Measurements from ENCODE around the gene C1orf232. TPM values are rescaled to one million over a fixed set of nuclear protein-coding genes. Genes with fewer than 3 reads are reported as not detected.
A peak's percentile ranks its signal among the peaks of the same experiment; 100 is the strongest.

Gene C1orf232
- total and polyA plus RNA-seq, 2 of the 8 experiments (the other 6 are each of a cell fraction or from before 2014, with no cell fraction given): not detected

DNA sequence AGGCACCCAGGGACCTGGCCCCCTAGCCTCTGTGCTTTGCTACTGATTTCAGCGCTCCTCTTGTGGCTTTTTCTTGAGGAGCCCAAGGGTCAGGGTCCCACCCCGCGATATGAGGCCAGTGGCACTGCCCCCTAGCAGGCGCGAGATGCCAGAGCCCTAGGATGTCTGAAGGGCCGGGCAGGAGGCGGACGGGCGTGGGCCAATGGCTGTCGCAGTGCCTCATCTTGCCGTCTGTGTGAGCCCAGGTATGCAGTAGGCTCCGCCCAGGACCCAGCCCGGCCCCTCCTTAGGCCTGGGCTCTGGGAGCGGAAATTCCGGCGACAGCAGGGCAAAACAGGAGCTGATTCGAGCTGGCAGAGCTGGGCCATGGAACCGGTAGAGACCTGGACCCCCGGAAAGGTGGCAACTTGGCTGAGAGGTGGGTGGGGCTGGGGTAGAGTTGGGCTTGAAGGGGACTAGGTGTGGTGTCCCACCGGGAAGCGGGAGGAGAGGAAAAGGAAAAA, 8.5 kb upstream of the C1orf232 start, which contains the start of gene CNKSR1:
TSS of gene CNKSR1 (plus strand) at position 310 of the 503 bp plus-strand sequence. CDS start at position 367, 57 bp downstream.
- Histone ChIP-seq H2BK120ac (replicated peaks; ENCODE audit: low read depth, low read length) (no peak within 1 kb of the TSS), H2BK5ac (ENCODE audit: low read depth, low read length) (no peak within 1 kb of the TSS), H3K23me2 (ENCODE audit: low read depth, low read length) (peaks cover 2% of the 10 kb centered on the region; the same call in 1 of the 2 replicates), H3K4me2 (ENCODE audit: insufficient read depth in 1 of 2, low read depth in 2 of 2, low read length in 2 of 2) (peak within 1 kb of the TSS; percentile 26 to 76; a peak in 3 of 4 replicates), H3K36me3 (ENCODE audit: control insufficient read depth in 2 of 4, insufficient read depth in 4 of 4, low read length in 3 of 4) (peaks cover 0 to 3% (median 0%) of the 10 kb centered on the region in 4 experiments; a peak in 1 of 8 replicates), H3K79me2 (ENCODE audit: control insufficient read depth in 1 of 2, insufficient read depth in 2 of 2, low read length in 2 of 2) (no peaks in the 10 kb centered on the region), H2AFZ (ENCODE audit: low read length) (no peak within 1 kb of the TSS), H3K27ac (ENCODE audit: low read depth, low read length) (peak within 1 kb of the TSS; percentile 75), H3K18ac (ENCODE audit: extremely low read depth, low read length) (no peak within 1 kb of the TSS), H3K56ac (replicated peaks; ENCODE audit: insufficient read length, low read depth, low read length) (no peak within 1 kb of the TSS), H3K9me3 (ENCODE audit: insufficient read depth in 2 of 2, low read depth in 1 of 2, low read length in 1 of 2) (no peaks in the 10 kb centered on the region), H3K27me3 (replicated peaks in 1 of 4; ENCODE audit: control insufficient read depth in 3 of 4, extremely low read depth in 1 of 4, insufficient read depth in 3 of 4, low read length in 3 of 4) (no peaks in the 10 kb centered on the region), H2AK5ac (ENCODE audit: low read depth, low read length) (no peak within 1 kb of the TSS), H4K8ac (ENCODE audit: extremely low read depth, insufficient read depth, low read length) (peak within 1 kb of the TSS; percentile 78; the same call in 1 of the 2 replicates), H4K5ac (ENCODE audit: insufficient read length, low read depth, low read length) (peak within 1 kb of the TSS; percentile 27), H3K4me3 (ENCODE audit: extremely low read depth in 1 of 4, insufficient read depth in 2 of 4, low read depth in 3 of 4, low read length in 4 of 4) (peak within 1 kb of the TSS; percentile 25 to 54 (median 32); a peak in 5 of 8 replicates), H4K20me1 (replicated peaks in 1 of 2; ENCODE audit: control insufficient read depth in 1 of 2, insufficient read depth in 2 of 2, low read length in 2 of 2) (peaks cover 0 to 2% of the 10 kb centered on the region in 2 experiments), H2BK20ac (ENCODE audit: low read length) (no peak within 1 kb of the TSS), H3K23ac (ENCODE audit: insufficient read length) (no peak within 1 kb of the TSS), H3K14ac (ENCODE audit: insufficient read length) (no peak within 1 kb of the TSS), H3K4me1 (replicated peaks in 1 of 4; ENCODE audit: control insufficient read depth in 3 of 4, insufficient read depth in 4 of 4, low read length in 3 of 4) (peaks cover 0 to 2% (median 0%) of the 10 kb centered on the region in 4 experiments; a peak in 4 of 7 replicates), H4K91ac (replicated peaks; ENCODE audit: insufficient read length, low read length) (no peak within 1 kb of the TSS), H3K9ac (replicated peaks in 1 of 4; ENCODE audit: extremely low read depth in 1 of 4, low read depth in 3 of 4, low read length in 3 of 4) (peak within 1 kb of the TSS in 3 of 4 experiments; percentile 34 to 66 (median 40); a peak in 3 of 7 replicates), H3K79me1 (ENCODE audit: low read depth, low read length) (no peaks in the 10 kb centered on the region; the same call in 1 of the 2 replicates), H2BK15ac (ENCODE audit: low read length) (no peak within 1 kb of the TSS; the same call in 1 of the 2 replicates), H2BK12ac (ENCODE audit: low read depth, low read length) (no peak within 1 kb of the TSS), H3K4ac (replicated peaks; ENCODE audit: insufficient read length, low read depth, low read length) (peak within 1 kb of the TSS; percentile 66)
- CTCF ChIA-PET (ENCODE audit: partially characterized antibody): interaction anchor here (0.5 to 16.2 kb wide), 16 partner anchors 9 to 293 kb away, joined by 3 to 159 read pairs (median 4); partner anchors contain the start of genes CATSPER4, CEP85 and SH3BGRL3
- FAIRE-seq: no peak
- peak; percentile 89 to 90 for DNase-seq (ENCODE audit: low read depth in 1 of 2, low spot score in 2 of 2)
- POLR2A ChIA-PET (ENCODE audit: partially characterized antibody): interaction anchor here (0.6 to 3.9 kb wide), 4 partner anchors 8 to 102 kb away, joined by 3 to 22 read pairs (median 3); partner anchors contain the start of genes C1orf232, CATSPER4 and SH3BGRL3
- 13% methylated on average over 19 of the region's 21 CpGs; no CpG with 5 or more reads in 1 of the 2 experiments for WGBS, 2 experiments (ENCODE audit: extremely low coverage in 1 of 2, insufficient coverage in 1 of 2, insufficient read length in 1 of 2, insufficient replicate concordance in 2 of 2, low coverage in 1 of 2, low lambda C conversion rate in 2 of 2, missing lambda C conversion rate in 1 of 2)
- peak; percentile 48 for TF ChIP-seq TAF7 (optimal IDR thresholded peaks at IDR 0.05; ENCODE audit: borderline replicate concordance, low read depth, low read length)
- TF ChIP-seq KDM1A (IDR thresholded peaks at IDR 0.05; ENCODE audit: borderline replicate concordance, low read length): peak; percentile 10; the same call in 1 of the 2 replicates
- TF ChIP-seq TEAD4 (IDR thresholded peaks at IDR 0.05; ENCODE audit: low read depth, low read length): peak; percentile 92
- TF ChIP-seq SP2 (IDR thresholded peaks at IDR 0.05; ENCODE audit: low read length): no peak
- no peak for TF ChIP-seq EP300 (IDR thresholded peaks at IDR 0.05; ENCODE audit: borderline replicate concordance in 1 of 2, low read depth in 2 of 2, low read length in 2 of 2)
- TF ChIP-seq, protein P1, sequence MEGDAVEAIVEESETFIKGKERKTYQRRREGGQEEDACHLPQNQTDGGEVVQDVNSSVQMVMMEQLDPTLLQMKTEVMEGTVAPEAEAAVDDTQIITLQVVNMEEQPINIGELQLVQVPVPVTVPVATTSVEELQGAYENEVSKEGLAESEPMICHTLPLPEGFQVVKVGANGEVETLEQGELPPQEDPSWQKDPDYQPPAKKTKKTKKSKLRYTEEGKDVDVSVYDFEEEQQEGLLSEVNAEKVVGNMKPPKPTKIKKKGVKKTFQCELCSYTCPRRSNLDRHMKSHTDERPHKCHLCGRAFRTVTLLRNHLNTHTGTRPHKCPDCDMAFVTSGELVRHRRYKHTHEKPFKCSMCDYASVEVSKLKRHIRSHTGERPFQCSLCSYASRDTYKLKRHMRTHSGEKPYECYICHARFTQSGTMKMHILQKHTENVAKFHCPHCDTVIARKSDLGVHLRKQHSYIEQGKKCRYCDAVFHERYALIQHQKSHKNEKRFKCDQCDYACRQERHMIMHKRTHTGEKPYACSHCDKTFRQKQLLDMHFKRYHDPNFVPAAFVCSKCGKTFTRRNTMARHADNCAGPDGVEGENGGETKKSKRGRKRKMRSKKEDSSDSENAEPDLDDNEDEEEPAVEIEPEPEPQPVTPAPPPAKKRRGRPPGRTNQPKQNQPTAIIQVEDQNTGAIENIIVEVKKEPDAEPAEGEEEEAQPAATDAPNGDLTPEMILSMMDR (IDR thresholded peaks at IDR 0.05; ENCODE audit: control extremely low read depth in 1 of 3, insufficient read depth in 1 of 3, low read depth in 1 of 3, low read length in 3 of 3): peak; percentile 40 to 62 (median 49)
- TF ChIP-seq, protein P2, sequence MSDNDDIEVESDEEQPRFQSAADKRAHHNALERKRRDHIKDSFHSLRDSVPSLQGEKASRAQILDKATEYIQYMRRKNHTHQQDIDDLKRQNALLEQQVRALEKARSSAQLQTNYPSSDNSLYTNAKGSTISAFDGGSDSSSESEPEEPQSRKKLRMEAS (IDR thresholded peaks at IDR 0.05): peak; percentile 70
- TF ChIP-seq GABPA (IDR thresholded peaks at IDR 0.05; ENCODE audit: borderline replicate concordance, insufficient read depth, low read length): no peak
- no peak for TF ChIP-seq KDM5A (IDR thresholded peaks at IDR 0.05; ENCODE audit: low read length)

Measured in H1 (cell line).